NCI-H2107 treated with DMSO at 0.1 percent for 48 hours (cell line): ENCODE results near the gene IMMP2L.

Experiments used
- DNase-seq: peaks from one replicate; lab custom pipeline; 2025; ENCODE audit not compliant: unreplicated experiment; lab: John Stamatoyannopoulos, UW

IMMP2L gene

GRCh38 chr7:111168182-111168581 is 394.1 kb downstream of the IMMP2L start:
- peak; percentile 93 for DNase-seq

- no peak for DNase-seq
These were observed 397.9 kb downstream of the IMMP2L start for GRCh38 chr7:111164442-111164841.

- no peak for DNase-seq
These were observed 399.6 kb downstream of the IMMP2L start for GRCh38 chr7:111162692-111163091.

GRCh38 chr7:111160297-111160696 is 402.0 kb downstream of the IMMP2L start:
- no peak for DNase-seq

GRCh38 chr7:111159426-111159825 is 402.9 kb downstream of the IMMP2L start:
- DNase-seq, result no peak

- no peak for DNase-seq
These were observed 411.6 kb downstream of the IMMP2L start for GRCh38 chr7:111150709-111151108.

- no peak for DNase-seq
These were observed 414.4 kb downstream of the IMMP2L start for GRCh38 chr7:111147708-111148533.

- no peak for DNase-seq
These were observed 416.2 kb downstream of the IMMP2L start for GRCh38 chr7:111146136-111146535.

GRCh38 chr7:111145472-111145871 is 416.8 kb downstream of the IMMP2L start:
- no peak for DNase-seq

- DNase-seq, result no peak
These were observed 422.0 kb downstream of the IMMP2L start for GRCh38 chr7:111140091-111140865.

GRCh38 chr7:111138586-111138985 is 423.7 kb downstream of the IMMP2L start:
- no peak for DNase-seq

GRCh38 chr7:111138193-111138569 is 424.1 kb downstream of the IMMP2L start:
- DNase-seq, result no peak

GRCh38 chr7:111137296-111138192 is 424.7 kb downstream of the IMMP2L start:
- DNase-seq, result no peak

- no peak for DNase-seq
These were observed 429.5 kb downstream of the IMMP2L start for GRCh38 chr7:111132833-111133232.

- no peak for DNase-seq
These were observed 432.9 kb downstream of the IMMP2L start for GRCh38 chr7:111129435-111129834.

GRCh38 chr7:111126987-111127386 is 435.3 kb downstream of the IMMP2L start:
- no peak for DNase-seq

- DNase-seq, result no peak
These were observed 446.3 kb downstream of the IMMP2L start for GRCh38 chr7:111115966-111116365.

- no peak for DNase-seq
These were observed 448.9 kb downstream of the IMMP2L start for GRCh38 chr7:111113263-111114017.

GRCh38 chr7:111112439-111112838 is 449.9 kb downstream of the IMMP2L start:
- no peak for DNase-seq

- no peak for DNase-seq
These were observed 453.8 kb downstream of the IMMP2L start for GRCh38 chr7:111108496-111108895.

GRCh38 chr7:111108000-111108399 is 454.3 kb downstream of the IMMP2L start:
- DNase-seq, result peak; percentile 6
